Measurements from ENCODE around the gene PLEKHH2. TPM values are rescaled to one million over a fixed set of nuclear protein-coding genes. Genes with fewer than 3 reads are reported as not detected.

The PLEKHH2 gene
- total RNA-seq = 27.5 TPM

GRCh38 chr2:43637030-43637803 lies at the start of gene PLEKHH2:
Gene PLEKHH2 (plus strand): TSS chr2:43637260. CDS start chr2:43644674, 7,414 bp downstream.
- peak in 1 of 2 donors; percentile 96 for DNase-seq (ENCODE audit: extremely low spot score in 2 of 2)
- Histone ChIP-seq H3K4me1 (peaks cover 5% of the 10 kb centered on the region), H3K9me3 (no peaks in the 10 kb centered on the region), H3K36me3 (no peaks in the 10 kb centered on the region), H3K27me3 (no peaks in the 10 kb centered on the region), H3K4me3 (peak within 1 kb of the TSS; percentile 87 to 97), H3K27ac (peak within 1 kb of the TSS; percentile 85)
- intact Hi-C loops (cut with DNase I) = no loop called here
- TF ChIP-seq CTCF (IDR thresholded peaks at IDR 0.05) (no peak), POLR2AphosphoS5 (IDR thresholded peaks at IDR 0.05; ENCODE audit: insufficient read depth in 1 of 2, low read depth in 1 of 2) (peak; percentile 67 to 98), POLR2A (IDR thresholded peaks at IDR 0.05) (peak; percentile 34 to 80)

- Histone ChIP-seq H3K36me3 (peaks cover 0 to 38% of the 10 kb centered on the region in 2 donors), H3K27me3 (no peaks in the 10 kb centered on the region), H3K9me3 (no peaks in the 10 kb centered on the region), H3K27ac (no peak overlapping the region), H3K4me3 (no peak overlapping the region), H3K4me1 (peaks cover 25% of the 10 kb centered on the region)
- intact Hi-C loops (cut with DNase I) = no loop called here
- no peak for DNase-seq (ENCODE audit: extremely low spot score in 2 of 2)
- no peak for TF ChIP-seq CTCF (IDR thresholded peaks at IDR 0.05)
- no peak for TF ChIP-seq POLR2AphosphoS5 (IDR thresholded peaks at IDR 0.05; ENCODE audit: insufficient read depth in 1 of 2, low read depth in 1 of 2)
- TF ChIP-seq POLR2A (IDR thresholded peaks at IDR 0.05) = no peak
Observed at GRCh38 chr2:43592443-43592842, 44.6 kb upstream of the PLEKHH2 start.

GRCh38 chr2:43593254-43593653 lies 43.8 kb upstream of the PLEKHH2 start:
- H3K4me3 ChIP-seq = no peak overlapping the region
- H3K4me1 ChIP-seq = peaks cover 25% of the 10 kb centered on the region
- TF ChIP-seq POLR2AphosphoS5 (IDR thresholded peaks at IDR 0.05; ENCODE audit: insufficient read depth in 1 of 2, low read depth in 1 of 2) = no peak
- no peak for TF ChIP-seq POLR2A (IDR thresholded peaks at IDR 0.05)
- TF ChIP-seq CTCF (IDR thresholded peaks at IDR 0.05) = no peak
- H3K36me3 ChIP-seq = peaks cover 0 to 34% of the 10 kb centered on the region in 2 donors
- no peaks in the 10 kb centered on the region for H3K9me3 ChIP-seq
- H3K27ac ChIP-seq = no peak overlapping the region
- DNase-seq (ENCODE audit: extremely low spot score in 2 of 2) = no peak
- intact Hi-C loops (cut with DNase I) = no loop called here
- H3K27me3 ChIP-seq = no peaks in the 10 kb centered on the region

- Histone ChIP-seq H3K4me1 (peaks cover 25% of the 10 kb centered on the region), H3K27ac (no peak overlapping the region), H3K27me3 (no peaks in the 10 kb centered on the region), H3K36me3 (peaks cover 0 to 22% of the 10 kb centered on the region in 2 donors), H3K9me3 (no peaks in the 10 kb centered on the region), H3K4me3 (peak overlapping the region; percentile 79 to 87)
- DNase-seq (ENCODE audit: extremely low spot score in 2 of 2) = no peak
- no peak for TF ChIP-seq CTCF (IDR thresholded peaks at IDR 0.05)
- intact Hi-C loops (cut with DNase I) = no loop called here
Observed at GRCh38 chr2:43594875-43595274, 42.2 kb upstream of the PLEKHH2 start.
